NCI-H1105 (cell line): ENCODE results near the gene IGFALS.

Experiments used
- DNase-seq: peaks from one replicate; lab custom pipeline; 2025; lab: John Stamatoyannopoulos, UW

IGFALS gene

DNA sequence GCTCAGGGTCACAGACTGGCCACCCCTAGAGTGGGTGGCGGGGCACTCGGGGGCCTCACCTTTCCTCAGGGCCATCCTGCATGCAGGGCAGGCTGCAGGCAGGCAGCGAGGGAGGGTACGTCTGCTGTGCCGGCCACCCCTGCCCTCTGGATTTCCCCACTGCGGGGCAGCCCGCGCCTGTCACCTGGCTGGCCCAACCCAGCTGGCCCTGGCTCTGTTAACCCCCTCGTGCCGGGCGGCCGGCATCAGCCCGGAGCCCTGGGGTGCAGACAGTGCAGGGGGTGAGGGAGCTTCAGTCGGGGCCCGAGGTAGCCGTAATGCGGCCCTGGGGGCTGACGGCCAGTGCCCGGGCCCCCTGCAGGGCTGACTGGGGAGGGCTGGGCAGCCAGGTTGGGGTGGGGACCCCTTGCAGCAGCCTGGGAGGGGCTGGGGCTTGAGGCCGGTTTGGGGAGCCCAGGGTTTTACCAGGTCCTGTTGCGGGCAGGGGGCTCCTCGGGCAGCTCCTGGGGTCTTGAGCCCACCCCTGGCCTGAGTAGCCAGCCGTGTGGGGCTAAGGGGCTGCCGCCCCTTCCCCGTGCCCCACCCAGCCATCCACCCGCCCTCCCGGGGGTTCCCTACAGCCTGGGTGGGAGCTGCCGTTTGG, at the start of gene IGFALS:
IGFALS (minus strand) TSS at position 128 of the 643 bp plus-strand sequence; CDS start at position 75, 53 bp downstream.
- no peak for DNase-seq

GRCh38 chr16:1839554-1839953, 46.0 kb upstream of the IGFALS start:
- DNase-seq, result no peak

DNA sequence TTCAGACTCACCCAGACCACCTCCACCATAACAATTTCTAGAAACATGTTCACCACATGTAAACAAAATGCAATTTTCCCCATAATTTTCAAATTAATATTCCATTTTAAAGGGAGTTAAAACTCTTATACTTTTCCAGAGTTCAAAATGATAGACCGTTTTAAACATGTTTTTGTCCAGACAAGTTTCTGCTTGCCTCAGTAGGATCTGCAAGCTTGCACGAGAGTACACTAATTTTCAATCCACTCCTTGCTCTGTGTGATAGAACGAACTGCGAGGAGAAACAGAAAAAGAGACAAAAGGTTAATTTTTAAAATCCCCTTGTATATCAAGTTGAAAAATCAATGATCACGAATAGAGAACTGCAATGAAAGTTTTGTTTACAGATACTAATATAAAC, 40.6 kb upstream of the IGFALS start:
- DNase-seq, result no peak

DNA sequence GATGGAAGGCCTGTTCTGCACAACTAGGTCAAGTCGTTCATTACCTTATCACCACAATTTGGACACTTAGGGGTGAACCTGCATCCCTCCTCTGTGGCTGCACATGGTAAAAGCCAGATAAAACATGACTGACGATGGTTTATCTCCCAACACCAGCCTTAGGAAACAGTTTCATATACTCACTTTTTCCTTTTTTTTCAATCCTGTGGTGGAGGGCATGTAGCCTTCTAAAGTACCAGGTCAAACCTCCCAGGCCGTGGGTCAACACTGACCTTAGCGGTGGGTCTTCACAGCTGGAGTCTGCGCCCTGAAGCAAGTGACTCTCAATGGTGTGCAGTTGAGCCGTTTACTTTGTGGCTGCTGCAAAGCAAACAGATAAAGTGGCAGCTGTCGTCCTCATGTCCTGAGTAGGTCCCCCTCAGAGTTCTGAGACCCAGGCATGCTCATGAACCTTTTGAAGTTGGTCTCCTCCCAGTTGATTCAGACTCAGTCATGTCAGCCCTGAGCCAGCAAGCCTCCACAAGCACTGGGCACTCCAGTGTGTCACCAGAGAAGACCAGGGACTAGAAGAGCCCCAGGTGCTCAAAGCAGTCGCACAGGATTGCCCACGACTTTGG, 39.4 kb upstream of the IGFALS start:
- no peak for DNase-seq

DNA sequence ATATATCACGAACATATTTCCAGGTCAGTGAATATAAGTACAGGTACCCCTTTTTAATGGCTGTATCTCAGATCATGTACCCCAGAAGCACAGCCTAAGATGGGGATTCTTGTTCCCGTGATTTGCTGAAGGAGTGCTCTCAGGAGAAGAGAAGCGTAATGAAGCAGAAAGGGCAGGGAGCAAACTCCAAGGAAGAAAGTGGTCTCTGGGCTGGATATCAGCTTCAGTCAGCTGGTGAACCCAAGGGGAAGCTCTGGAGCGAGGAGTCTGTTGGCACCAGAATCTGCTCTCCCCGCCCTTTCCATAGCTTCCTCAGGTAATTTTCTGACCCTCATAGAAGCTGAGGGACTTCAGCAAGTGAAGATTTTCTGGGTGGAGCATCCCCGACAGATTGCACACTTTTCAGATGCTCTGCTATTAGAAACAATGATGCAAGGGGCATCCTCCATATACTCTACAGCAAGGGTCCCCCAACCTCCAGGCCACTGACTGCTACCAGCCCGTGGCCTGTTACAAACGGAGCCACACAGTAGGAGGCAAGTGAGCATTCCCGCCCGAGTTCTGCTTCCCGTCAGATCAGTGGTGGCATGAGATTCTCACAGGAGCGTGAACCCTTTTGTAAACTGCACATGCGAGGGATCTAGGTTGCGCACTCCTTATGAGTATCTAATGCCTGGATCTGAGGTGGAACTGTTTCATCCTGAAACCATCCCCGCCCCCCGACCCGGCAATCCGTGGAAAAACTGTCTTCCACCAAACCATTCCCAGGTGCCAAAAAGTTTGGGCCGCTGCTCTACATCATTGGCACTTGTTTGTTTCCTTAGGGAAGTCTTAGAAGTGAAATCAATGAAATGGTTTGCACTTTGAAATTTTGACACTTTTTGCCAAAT, 37.9 kb upstream of the IGFALS start:
- no peak for DNase-seq

DNA sequence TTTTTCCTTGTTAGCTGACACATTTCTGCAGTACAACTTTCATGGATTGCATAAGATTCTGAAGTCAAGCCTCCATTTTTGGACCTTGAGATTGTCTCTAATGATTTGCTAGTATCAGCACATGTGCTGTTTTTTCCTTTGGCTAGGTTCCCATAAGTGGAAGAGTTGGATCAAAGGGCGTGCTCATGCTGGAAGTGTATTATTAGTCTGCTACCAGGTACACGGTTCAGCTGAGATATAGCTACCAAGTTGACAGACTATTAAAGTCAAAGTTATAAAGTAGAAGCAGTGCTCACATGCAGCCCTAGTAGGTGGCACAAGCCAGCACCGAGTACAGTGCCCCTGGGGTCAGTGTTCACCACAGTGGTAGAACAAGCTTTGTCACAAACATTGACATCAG, 36.7 kb upstream of the IGFALS start:
- DNase-seq, result no peak

GRCh38 chr16:1828645-1829410, 35.3 kb upstream of the IGFALS start:
- no peak for DNase-seq

DNA sequence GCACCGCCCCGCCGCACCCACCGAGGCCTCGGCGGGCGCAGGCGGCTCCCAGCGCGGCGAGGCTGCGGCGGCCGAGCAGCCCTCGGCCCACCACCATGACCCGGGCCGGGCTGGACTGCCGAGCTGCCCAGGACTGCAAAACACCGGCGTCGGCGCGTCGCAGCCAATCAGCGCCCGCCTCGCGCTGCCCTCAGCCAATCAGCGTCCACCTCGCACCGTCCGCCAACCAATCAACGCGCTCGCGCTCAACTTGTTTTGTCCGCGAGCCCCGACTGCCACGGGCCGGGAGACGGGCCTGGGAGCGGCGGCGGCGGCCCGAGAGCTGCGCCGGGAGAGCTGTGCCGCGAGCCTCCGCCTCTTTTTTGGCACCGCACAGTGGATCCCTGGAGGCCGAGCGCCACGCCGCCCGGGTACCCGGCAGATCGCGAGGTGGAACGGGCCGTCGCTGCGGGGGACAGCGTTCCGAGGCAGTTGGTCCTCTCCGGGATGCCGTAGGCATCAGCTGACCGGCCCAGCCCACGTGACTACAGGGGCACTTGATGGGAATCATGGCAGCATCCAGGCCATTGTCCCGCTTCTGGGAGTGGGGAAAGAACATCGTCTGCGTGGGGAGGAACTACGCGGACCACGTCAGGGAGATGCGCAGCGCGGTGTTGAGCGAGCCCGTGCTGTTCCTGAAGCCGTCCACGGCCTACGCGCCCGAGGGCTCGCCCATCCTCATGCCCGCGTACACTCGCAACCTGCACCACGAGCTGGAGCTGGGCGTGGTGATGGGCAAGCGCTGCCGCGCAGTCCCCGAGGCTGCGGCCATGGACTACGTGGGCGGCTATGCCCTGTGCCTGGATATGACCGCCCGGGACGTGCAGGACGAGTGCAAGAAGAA, 33.4 kb upstream of the IGFALS start, which contains the start of the genes FAHD1 and HAGH:
FAHD1 (plus strand) TSS at position 516 of the 883 bp plus-strand sequence; CDS start at position 549, 33 bp downstream.
HAGH (minus strand) TSS at position 135 of the 883 bp plus-strand sequence; CDS start at position 97, 38 bp downstream.
- DNase-seq, result peak; percentile 58

- peak; percentile 6 for DNase-seq
These were observed 32.6 kb upstream of the IGFALS start for GRCh38 chr16:1825864-1826690.

- DNase-seq, result no peak
These were observed 31.9 kb upstream of the IGFALS start for GRCh38 chr16:1825381-1825863.

DNA sequence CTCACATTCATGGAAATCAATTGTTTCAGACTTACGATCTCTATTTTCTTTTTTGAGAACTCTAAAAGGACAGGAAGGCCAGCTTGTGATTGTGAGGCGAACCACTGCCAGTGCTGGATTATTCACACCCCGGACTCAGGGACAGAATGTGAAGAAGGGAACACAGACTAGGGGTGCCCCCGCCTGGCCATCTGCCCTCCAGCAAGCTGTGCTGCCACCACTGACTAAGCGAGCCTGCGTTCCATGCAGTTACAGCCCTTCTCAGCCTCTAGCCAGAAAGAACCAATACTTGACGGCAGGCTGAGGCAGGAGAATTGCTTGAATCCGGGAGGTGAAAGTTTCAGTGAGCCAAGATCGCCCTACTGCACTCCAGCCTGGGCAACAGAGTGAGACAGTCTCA, 30.3 kb upstream of the IGFALS start:
- no peak for DNase-seq

DNA sequence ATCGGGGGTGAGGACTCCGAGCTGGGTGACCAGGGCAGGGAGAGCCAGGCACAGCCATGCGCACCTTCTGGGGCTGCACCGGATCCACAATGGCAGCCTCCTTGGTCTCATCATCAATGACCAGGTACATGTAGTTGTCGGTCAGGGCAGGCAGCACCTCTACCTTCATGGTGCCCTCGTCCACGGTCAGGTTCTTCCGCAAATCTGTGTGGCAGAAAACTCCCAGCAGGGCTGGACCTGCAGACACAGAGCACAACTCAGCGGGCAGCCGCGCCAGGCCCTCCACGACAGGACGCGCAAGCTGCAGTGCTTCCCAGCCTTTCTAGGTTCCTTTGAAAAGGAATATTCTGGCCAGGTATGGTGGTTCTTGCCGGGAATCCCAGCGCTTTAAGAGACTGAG, 29.3 kb upstream of the IGFALS start:
- DNase-seq, result no peak

DNA sequence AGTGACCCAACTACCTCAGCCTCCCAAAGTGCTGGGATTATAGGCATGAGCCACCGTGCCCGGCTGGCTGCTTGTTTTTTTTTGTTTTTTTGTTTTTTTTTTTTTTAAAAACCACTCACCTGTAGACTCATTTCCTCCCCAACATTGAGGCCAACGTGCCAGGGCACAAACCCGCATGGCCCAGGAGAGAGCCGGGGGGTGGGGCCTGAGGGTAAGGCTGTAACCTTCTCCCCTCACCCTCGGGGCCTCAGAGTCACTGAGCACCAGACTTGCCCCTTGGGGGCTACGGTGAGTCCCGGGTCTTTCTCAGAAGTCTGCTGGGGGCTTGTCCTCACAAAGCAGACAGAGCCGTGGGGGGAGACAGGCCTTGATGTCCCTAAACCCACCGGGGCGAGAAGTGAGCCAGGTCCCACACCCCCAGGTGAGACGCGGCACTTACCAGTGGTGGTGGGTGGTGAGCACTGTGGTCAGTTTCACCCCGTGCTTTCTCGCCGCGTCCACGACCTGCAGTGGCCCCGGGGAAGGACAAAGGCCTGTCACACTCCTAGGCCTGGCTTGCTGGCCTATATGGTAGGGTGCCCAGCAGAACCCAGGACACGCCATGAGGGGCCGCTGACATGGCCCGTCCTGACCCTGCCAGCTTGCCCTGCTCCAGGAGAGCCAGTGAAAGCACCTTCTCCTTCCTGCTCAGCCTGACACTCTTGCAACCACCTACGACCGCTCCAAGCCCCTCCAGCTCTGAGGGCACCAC, 28.5 kb upstream of the IGFALS start:
- DNase-seq, result no peak

GRCh38 chr16:1820946-1821290, 27.4 kb upstream of the IGFALS start:
- no peak for DNase-seq

DNA sequence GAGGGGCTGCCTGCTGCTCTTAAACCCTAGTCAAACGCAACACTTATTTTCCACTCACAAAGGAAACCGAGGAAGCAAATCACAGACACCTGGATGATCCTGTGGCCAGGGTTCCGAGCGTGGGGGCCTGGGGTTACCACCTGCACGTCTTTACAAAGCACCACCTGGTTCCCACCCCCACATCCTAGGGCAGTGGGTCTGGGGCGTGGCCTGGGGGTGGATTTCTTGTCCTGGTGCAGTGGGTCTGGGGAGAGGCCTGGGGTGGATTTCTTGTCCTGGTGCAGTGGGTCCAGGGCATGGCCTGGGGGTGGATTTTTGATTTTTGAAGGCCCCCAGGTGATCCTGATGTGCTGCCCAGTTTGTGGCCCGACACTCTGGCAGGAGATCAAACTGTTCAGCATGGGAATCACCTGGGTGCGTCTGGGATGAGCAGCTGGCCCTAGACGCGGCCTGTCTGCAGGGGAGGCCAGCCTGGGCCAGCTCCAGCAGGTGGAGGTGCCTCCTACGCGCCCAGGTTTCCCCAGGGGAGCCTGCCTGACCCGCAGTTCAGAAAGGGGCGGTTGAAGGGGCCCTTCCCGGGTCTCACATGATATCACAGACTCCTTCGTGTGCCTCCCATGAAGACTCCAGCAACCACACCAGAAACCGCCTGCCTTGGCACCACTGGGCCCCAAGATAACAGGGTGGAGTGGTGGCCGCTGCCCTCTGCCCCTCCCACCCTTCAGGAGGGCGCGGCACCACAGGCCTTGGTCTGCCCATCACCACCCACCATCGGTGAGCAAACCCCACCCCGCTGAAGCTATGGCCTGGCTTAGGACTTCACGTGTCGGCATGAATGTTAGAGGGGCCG, 26.8 kb upstream of the IGFALS start:
- no peak for DNase-seq

GRCh38 chr16:1819611-1820010, 26.1 kb upstream of the IGFALS start:
- no peak for DNase-seq

- DNase-seq, result no peak
These were observed 25.5 kb upstream of the IGFALS start for GRCh38 chr16:1818873-1819525.
